ENCODE measurements around the gene PDE10A. TPM values are rescaled to one million over a fixed set of nuclear protein-coding genes. Genes with fewer than 3 reads are reported as not detected.

PDE10A gene
- total and polyA plus RNA-seq, 2 of the 8 experiments (the other 6 are each of a cell fraction or from before 2014, with no cell fraction given), result 1.1 to 2.4 TPM

DNA sequence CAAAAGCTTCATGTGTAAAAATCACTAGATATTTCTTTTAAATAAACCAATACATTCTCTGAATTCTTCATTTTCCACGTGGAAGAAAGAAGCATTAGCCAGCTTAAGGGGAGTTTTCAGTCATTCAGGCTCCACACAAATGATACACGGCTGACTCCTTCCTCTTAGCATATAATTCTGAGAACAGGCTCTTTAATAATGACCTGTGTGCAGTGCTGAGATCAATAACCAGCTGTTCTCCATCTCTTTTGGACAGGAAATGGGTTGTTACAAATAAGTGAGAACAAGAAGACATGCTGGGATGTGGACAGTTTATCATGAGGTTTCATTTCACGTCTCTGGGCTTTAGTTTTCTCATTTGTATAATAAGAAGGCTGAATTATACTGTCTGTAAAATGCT lies 206.8 kb downstream of the PDE10A start:
- no peak for TF ChIP-seq CBX5 (IDR thresholded peaks at IDR 0.05; ENCODE audit: low read depth, low read length)
- no peak for TF ChIP-seq BCL11A (IDR thresholded peaks at IDR 0.05; ENCODE audit: low read depth in 2 of 2, low read length in 2 of 2)
- TF ChIP-seq CREB1 (IDR thresholded peaks at IDR 0.05), result no peak
- TF ChIP-seq HDAC2 (IDR thresholded peaks at IDR 0.05; ENCODE audit: borderline replicate concordance in 1 of 2, low read depth in 2 of 2, low read length in 2 of 2), result no peak
- Histone ChIP-seq H3K23ac (ENCODE audit: insufficient read length) (no peak overlapping the region), H3K9me3 (ENCODE audit: insufficient read depth in 2 of 2, low read depth in 1 of 2, low read length in 1 of 2) (no peaks in the 10 kb centered on the region), H3K56ac (replicated peaks; ENCODE audit: insufficient read length, low read depth, low read length) (no peak overlapping the region), H3K4me2 (ENCODE audit: insufficient read depth in 1 of 2, low read depth in 2 of 2, low read length in 2 of 2) (no peak overlapping the region), H4K91ac (replicated peaks; ENCODE audit: insufficient read length, low read length) (no peak overlapping the region), H4K20me1 (replicated peaks in 1 of 2; ENCODE audit: control insufficient read depth in 1 of 2, insufficient read depth in 2 of 2, low read length in 2 of 2) (no peaks in the 10 kb centered on the region), H2AK5ac (ENCODE audit: low read depth, low read length) (no peak overlapping the region), H3K4me1 (replicated peaks in 1 of 4; ENCODE audit: control insufficient read depth in 3 of 4, insufficient read depth in 4 of 4, low read length in 3 of 4) (no peaks in the 10 kb centered on the region), H3K18ac (ENCODE audit: extremely low read depth, low read length) (no peak overlapping the region), H3K23me2 (ENCODE audit: low read depth, low read length) (0 out of 2 replicates have a peak, but pooled peaks cover 2% of the 10 kb centered on the region), H3K27me3 (replicated peaks in 1 of 4; ENCODE audit: control insufficient read depth in 3 of 4, extremely low read depth in 1 of 4, insufficient read depth in 3 of 4, low read length in 3 of 4) (peaks cover 0 to 4% (median 0%) of the 10 kb centered on the region in 4 experiments; a peak in 2 of 7 replicates), H2AFZ (ENCODE audit: low read length) (no peak overlapping the region), H3K4me3 (ENCODE audit: extremely low read depth in 1 of 4, insufficient read depth in 2 of 4, low read depth in 3 of 4, low read length in 4 of 4) (no peak overlapping the region), H2BK12ac (ENCODE audit: low read depth, low read length) (no peak overlapping the region), H3K79me1 (ENCODE audit: low read depth, low read length) (no peaks in the 10 kb centered on the region), H4K5ac (ENCODE audit: insufficient read length, low read depth, low read length) (no peak overlapping the region), H3K9ac (replicated peaks in 1 of 4; ENCODE audit: extremely low read depth in 1 of 4, low read depth in 3 of 4, low read length in 3 of 4) (no peak overlapping the region), H3K27ac (ENCODE audit: low read depth, low read length) (no peak overlapping the region), H2BK15ac (ENCODE audit: low read length) (no peak overlapping the region), H3K36me3 (ENCODE audit: control insufficient read depth in 2 of 4, insufficient read depth in 4 of 4, low read length in 3 of 4) (no peaks in the 10 kb centered on the region), H2BK20ac (ENCODE audit: low read length) (no peak overlapping the region), H4K8ac (ENCODE audit: extremely low read depth, insufficient read depth, low read length) (no peak overlapping the region), H3K79me2 (ENCODE audit: control insufficient read depth in 1 of 2, insufficient read depth in 2 of 2, low read length in 2 of 2) (no peaks in the 10 kb centered on the region), H2BK120ac (replicated peaks; ENCODE audit: low read depth, low read length) (no peak overlapping the region), H2BK5ac (ENCODE audit: low read depth, low read length) (no peak overlapping the region), H3K14ac (ENCODE audit: insufficient read length) (no peak overlapping the region), H3K4ac (replicated peaks; ENCODE audit: insufficient read length, low read depth, low read length) (no peak overlapping the region)
- no peak for DNase-seq (ENCODE audit: low read depth in 1 of 2, low spot score in 2 of 2)
- ChIA-PET POLR2A (ENCODE audit: partially characterized antibody) (no interaction called here), CTCF (ENCODE audit: partially characterized antibody) (interaction anchor here (1.2 to 3.4 kb wide), 4 partner anchors 9 to 19 kb away, joined by 3 to 24 read pairs (median 4); no protein-coding TSS in a partner anchor)
- 65% methylated on average over 3 of the region's 3 CpGs; no CpG with 5 or more reads in 1 of the 2 experiments for WGBS, 2 experiments (ENCODE audit: extremely low coverage in 1 of 2, insufficient coverage in 1 of 2, insufficient read length in 1 of 2, insufficient replicate concordance in 2 of 2, low coverage in 1 of 2, low lambda C conversion rate in 2 of 2, missing lambda C conversion rate in 1 of 2)
- FAIRE-seq, result no peak
